ENCODE results near the gene CD86.
"Not testable (repeated sequence)": the region's sequence is repeated elsewhere in the genome, so short reads cannot be mapped to it uniquely, and the experiment has no call there.

The CD86 gene, protein sequence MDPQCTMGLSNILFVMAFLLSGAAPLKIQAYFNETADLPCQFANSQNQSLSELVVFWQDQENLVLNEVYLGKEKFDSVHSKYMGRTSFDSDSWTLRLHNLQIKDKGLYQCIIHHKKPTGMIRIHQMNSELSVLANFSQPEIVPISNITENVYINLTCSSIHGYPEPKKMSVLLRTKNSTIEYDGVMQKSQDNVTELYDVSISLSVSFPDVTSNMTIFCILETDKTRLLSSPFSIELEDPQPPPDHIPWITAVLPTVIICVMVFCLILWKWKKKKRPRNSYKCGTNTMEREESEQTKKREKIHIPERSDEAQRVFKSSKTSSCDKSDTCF

DNA sequence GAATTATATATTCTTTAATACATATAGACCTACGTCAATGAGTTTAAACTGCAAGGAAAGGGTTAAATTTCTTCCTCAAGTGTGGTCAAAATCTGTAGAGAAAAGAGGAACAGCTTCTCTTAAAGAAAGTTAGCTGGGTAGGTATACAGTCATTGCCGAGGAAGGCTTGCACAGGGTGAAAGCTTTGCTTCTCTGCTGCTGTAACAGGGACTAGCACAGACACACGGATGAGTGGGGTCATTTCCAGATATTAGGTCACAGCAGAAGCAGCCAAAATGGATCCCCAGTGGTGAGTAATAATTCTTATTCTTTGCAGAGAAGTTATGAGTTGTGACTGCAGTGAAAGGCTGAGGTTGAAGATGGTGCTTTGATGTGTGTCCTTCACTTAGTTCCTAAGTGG is at the start of gene CD86:
TSS of gene CD86 (plus strand) at position 148 of the 400 bp plus-strand sequence. CDS start at position 276, 128 bp downstream.
- DNase-seq (ENCODE audit: low spot score) = no peak

DNA sequence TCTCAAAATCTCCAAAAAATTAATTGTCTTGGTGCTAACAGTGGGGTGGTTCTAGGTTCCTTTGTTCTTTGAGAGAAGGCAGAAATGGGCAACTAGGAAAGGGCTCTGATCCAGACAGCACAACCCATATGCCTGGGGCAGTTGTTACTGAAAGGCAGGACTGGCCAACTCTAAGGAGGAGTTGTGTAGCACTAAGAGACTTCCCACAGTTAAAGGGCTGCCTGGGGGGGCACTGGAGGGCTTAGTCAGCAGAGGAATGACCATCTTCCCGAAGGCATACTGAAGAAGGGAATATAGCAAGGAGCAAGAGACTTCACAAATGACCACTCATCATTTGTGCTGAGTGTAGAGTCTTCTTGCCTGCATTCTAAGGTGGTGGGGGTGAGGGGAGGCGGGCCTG is 48.9 kb upstream of the CD86 start:
- DNase-seq (ENCODE audit: low spot score) = no peak

DNA sequence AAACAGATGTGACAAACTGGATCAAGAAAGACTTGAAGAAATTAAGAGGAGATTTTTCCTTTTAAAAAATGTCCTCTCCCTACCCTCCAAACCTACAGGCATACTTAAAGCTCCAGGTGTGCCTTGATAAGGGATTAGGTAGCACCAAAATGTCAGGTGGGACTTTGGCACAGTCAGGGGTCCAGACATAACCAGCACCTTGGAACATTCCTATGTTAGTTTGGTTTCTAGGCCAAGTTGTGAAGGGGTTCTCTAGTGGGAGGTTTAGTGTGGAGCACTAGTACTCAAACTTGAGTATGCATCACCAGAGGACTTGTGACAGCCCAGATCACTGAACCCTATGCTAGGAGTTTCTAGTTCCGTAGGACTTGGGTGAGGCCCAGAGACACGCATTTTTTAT is 47.0 kb upstream of the CD86 start:
- no peak for DNase-seq (ENCODE audit: low spot score)

DNA sequence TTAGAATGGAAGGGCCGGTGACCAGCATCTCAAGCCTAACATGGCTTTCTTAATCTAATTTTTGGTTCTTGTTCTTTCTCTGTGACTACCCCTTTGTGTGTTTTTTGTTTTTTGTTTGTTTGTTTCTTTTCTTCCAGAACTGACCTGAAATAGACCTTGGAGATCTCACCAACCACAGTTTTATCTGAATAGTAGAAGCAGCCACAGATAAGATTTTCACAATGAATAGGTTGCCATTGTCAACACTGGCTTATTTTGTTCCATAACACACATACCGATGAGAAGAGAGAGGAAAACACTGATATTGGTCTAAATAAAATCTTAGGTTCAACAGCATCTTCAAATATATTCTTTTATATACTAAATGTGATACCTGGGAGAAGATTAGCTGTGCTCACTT is 44.7 kb upstream of the CD86 start:
- no peak for DNase-seq (ENCODE audit: low spot score)

DNA sequence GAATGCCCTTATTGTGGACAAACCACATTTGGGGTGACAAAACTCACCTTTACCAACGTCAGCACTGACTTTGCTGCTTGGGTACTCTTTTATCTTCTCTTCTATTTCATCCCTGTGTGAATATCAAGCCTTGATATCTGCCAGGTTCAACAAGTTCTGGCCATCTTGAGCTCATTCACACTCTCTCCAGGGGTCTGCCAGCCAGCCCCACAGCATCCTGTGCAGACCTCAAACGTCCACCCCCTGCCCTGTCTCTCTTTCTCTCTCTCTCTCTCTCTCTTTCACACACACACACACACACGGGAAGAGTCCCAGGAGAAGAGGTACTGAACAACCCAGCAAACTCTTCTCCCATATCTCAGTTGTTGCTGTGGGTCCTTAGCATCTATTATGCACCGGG is 43.8 kb upstream of the CD86 start:
- no peak for DNase-seq (ENCODE audit: low spot score)

DNA sequence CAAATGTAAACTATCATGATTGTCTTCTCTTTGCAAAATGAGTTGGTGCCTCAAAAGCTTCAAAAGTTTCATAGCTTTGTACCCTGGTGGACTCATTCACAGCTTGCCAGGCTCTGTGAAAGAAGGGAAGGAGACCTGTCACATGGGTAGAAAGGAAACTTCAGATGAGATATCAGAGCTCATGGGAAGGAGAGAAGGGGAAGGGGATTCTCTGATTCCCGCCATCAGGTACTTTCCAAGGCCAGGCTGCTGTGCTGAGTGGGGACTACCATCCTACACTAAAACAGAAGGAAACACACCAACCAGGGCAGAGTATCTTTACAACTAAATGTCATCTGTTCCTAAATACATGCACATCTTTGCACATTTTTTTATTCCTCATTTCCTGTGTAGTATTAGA is 42.3 kb upstream of the CD86 start:
- DNase-seq (ENCODE audit: low spot score) = no peak

GRCh38 chr3:122013448-122013925 is 41.7 kb upstream of the CD86 start:
- no peak for DNase-seq (ENCODE audit: low spot score)

GRCh38 chr3:122014741-122015140 is 40.4 kb upstream of the CD86 start:
- no peak for DNase-seq (ENCODE audit: low spot score)

GRCh38 chr3:122019493-122019892 is 35.7 kb upstream of the CD86 start:
- DNase-seq (ENCODE audit: low spot score) = no peak

DNA sequence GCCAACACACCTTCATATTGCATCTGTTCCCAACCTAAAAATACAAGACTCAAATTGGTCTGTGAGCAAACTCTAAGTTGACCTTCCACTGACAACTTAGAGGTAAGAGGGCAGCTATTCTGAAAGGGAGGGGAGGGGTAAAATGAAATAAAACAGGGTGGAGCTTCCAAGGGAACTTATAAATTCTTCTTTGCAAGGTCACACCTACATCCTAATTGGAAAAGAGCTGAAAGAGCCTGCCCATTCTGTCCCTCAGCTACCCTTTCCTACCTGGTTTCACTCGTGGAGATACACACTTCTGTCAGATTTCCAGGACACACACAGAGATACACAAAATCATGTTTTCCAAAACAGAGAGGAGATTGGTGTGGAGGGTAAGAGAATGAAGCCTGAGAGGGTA is 34.1 kb upstream of the CD86 start:
- no peak for DNase-seq (ENCODE audit: low spot score)

- DNase-seq (ENCODE audit: low spot score) = no peak
Measured at GRCh38 chr3:122021811-122022401, 33.3 kb upstream of the CD86 start, which contains the start of gene ILDR1. Gene ILDR1 (minus strand): TSS chr3:122022247. CDS start chr3:122022077, 170 bp downstream.

GRCh38 chr3:122023335-122023910 is 31.7 kb upstream of the CD86 start:
- DNase-seq (ENCODE audit: low spot score) = no peak

DNA sequence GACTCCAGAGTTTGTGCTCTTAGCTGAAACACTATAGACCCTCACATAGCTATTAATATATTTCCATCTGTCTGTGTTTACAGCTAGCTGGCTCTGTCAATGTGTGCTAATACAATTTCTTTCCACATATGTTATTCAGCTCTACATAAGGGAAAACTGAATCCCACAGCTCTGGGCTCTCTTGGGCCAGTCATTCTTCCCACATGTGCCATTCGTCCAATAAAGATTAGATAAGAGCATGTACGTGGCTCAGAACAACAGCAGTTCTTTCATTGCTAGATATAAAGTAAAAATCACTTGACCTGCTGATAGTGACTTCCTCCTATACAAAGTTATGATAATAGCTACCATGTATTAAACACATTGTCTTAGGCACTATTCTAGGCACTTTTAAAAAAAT is 30.4 kb upstream of the CD86 start:
- DNase-seq (ENCODE audit: low spot score) = no peak

- no peak for DNase-seq (ENCODE audit: low spot score)
Measured at GRCh38 chr3:122025296-122025695, 29.9 kb upstream of the CD86 start.

- no peak for DNase-seq (ENCODE audit: low spot score)
Measured at GRCh38 chr3:122030381-122031122, 24.6 kb upstream of the CD86 start.

- DNase-seq (ENCODE audit: low spot score) = no peak
Measured at GRCh38 chr3:122031123-122031468, 24.1 kb upstream of the CD86 start.

DNA sequence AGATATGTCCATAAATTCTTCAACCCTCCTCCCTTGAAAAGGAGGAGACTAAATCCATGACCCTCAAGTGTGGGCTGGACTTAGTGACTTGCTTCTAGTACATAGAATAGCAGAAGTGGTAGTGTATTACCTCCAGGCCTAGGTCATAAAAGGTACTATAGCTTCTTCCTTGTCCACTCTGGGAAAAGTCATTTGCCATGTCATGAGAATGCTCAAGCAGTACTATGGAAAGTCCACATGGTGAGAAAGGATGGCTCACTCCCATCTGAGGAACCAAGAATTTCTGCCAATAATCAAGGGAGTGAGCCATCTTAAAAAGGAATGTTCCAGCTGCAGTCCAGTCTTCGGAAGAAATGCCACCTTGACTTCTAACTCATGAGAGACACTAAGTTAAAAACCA is 22.6 kb upstream of the CD86 start:
- DNase-seq (ENCODE audit: low spot score) = no peak

GRCh38 chr3:122033023-122033422 is 22.1 kb upstream of the CD86 start:
- DNase-seq (ENCODE audit: low spot score) = no peak

- not testable (repeated sequence) for DNase-seq (ENCODE audit: low spot score)
Measured at GRCh38 chr3:122047296-122047695, 7.9 kb upstream of the CD86 start.

GRCh38 chr3:122047773-122048172 is 7.4 kb upstream of the CD86 start:
- not testable (repeated sequence) for DNase-seq (ENCODE audit: low spot score)

- DNase-seq (ENCODE audit: low spot score) = no peak
Measured at GRCh38 chr3:122052968-122053367, 2.2 kb upstream of the CD86 start.

DNA sequence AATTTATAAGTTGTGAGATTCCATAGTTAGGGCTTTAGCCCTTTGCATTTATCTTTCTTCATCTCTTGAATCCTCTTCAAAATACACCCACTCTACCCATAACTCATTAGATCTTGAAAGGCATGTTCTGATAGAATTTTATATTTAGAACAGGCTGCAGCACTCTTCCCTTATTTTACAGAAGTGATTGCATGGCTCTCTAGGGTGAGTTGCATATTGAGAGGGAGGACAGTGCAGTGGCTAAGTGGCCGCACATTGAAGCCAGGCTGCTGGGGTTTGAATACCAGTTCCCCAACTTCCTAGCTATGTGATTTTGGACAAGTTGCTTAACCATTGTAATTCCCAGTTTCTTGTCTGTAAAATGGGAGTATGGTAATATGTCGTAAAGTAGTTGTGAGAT is 2.5 kb downstream of the CD86 start:
- DNase-seq (ENCODE audit: low spot score) = no peak

DNA sequence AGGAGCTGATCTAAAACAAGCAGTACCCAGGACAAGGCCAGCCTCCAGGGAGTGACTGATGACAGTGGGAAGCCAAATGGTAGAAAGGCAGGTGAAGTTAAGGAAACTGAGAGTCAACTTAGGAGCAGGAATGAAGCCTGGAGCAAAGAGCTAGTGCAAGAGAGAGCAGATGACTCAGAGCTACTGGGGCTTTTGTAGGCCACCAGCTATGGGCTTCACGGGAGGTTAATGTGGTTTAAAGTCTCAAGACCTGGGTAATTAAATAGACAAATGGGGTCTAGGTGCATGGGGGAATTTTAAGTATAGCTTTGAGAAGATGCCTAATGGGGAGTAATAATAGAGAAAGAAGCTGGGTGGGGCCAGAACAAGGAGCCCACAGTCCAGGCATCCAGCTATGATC is 3.1 kb downstream of the CD86 start:
- no peak for DNase-seq (ENCODE audit: low spot score)
